Activated T-cell treated with anti-CD3 and anti-CD28 coated beads, Interleukin-2, amount 50 U/mL, for 48 hours (primary cell): ENCODE measurements around the gene SLC4A2.

Source experiments
- DNase-seq, 2 experiments: peaks; one replicate each; pipeline ENCODE4 v3.0.0-alpha.2; 2020

Gene SLC4A2

GRCh38 chr7:151045262-151045661, 14.1 kb upstream of the SLC4A2 start:
- DNase-seq, result no peak

- DNase-seq, result no peak
Measured at GRCh38 chr7:151045967-151046366, 13.4 kb upstream of the SLC4A2 start.

- no peak for DNase-seq
Measured at GRCh38 chr7:151046603-151047573, 12.5 kb upstream of the SLC4A2 start.

GRCh38 chr7:151047976-151048815, 11.2 kb upstream of the SLC4A2 start, which contains the start of gene ASIC3:
Gene ASIC3, plus strand, starts transcription at chr7:151048531. Its CDS starts 355 bp downstream, at chr7:151048886.
- no peak for DNase-seq

- no peak for DNase-seq
Measured at GRCh38 chr7:151048911-151049463, 10.4 kb upstream of the SLC4A2 start.

- DNase-seq, result peak; percentile 58 to 68
Measured at GRCh38 chr7:151051108-151051507, 8.3 kb upstream of the SLC4A2 start.

GRCh38 chr7:151053096-151053495, 6.3 kb upstream of the SLC4A2 start:
- no peak for DNase-seq

GRCh38 chr7:151053751-151054150, 5.6 kb upstream of the SLC4A2 start:
- no peak for DNase-seq

- no peak for DNase-seq
Measured at GRCh38 chr7:151056283-151056665, 3.1 kb upstream of the SLC4A2 start.

GRCh38 chr7:151056666-151057505, 2.5 kb upstream of the SLC4A2 start:
- DNase-seq, result no peak

GRCh38 chr7:151057506-151057988, 1.8 kb upstream of the SLC4A2 start, which contains the start of gene CDK5:
Gene CDK5, minus strand, starts transcription at chr7:151057897. Its CDS starts 49 bp downstream, at chr7:151057848.
- DNase-seq, result no peak

- DNase-seq, result peak; percentile 97
Measured at GRCh38 chr7:151057989-151058780, 1.2 kb upstream of the SLC4A2 start.

- peak in 1 of 2 experiments; percentile 62 for DNase-seq
Measured at GRCh38 chr7:151058781-151059366, 515 bp upstream of the SLC4A2 start.

- DNase-seq, result no peak
Measured at GRCh38 chr7:151060113-151060415, 675 bp downstream of the SLC4A2 start.

GRCh38 chr7:151060416-151061212, 1.2 kb downstream of the SLC4A2 start:
- DNase-seq, result peak; percentile 40 to 53

GRCh38 chr7:151061213-151062110, 2.1 kb downstream of the SLC4A2 start:
- DNase-seq, result no peak

GRCh38 chr7:151062111-151062398, 2.7 kb downstream of the SLC4A2 start:
- no peak for DNase-seq

GRCh38 chr7:151062399-151063211, 3.2 kb downstream of the SLC4A2 start:
- DNase-seq, result no peak
